ENCODE measurements around the gene SPATA46.

The SPATA46 gene

DNA sequence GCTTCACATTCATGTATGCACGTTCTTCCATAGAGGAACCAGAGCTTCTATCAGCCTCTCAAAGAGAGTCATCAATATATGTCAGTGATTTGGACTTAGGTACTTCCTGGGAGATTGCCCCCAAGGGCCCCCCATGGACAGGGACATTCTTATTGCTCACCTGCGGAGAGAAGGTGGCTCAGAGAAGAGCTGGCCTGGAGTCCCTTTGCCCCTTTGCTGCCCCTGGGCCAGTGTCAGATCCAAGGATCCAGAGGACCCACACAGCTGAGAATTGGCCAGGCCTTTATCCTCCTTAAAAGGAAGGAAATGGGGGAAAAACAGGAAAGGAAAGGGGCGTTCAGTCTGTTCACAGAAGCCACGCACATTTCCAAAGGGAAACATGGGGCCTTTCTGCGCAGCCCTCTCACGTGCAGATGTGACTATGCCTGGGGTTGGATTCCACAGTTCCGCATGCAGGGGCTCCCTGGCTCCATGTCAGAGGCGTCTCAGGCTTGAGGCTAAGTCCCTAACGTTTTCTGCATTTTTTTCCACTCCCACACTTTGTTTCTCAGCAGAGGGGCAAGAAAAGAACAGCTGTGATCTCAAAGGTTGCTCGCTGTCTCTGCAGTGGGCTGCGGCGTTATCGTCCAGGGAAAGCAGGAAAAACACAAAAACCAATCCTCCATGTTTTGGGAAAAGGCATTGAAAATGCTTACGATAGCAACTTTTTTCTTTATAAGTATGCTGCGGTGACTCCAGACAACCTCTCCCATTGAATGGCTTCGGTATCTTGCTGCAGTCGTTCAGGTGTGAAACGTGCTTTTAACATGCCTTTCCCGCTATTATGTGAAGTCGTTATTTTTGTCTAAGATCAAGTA lies 10.8 kb upstream of the SPATA46 start:
- no peak for DNase-seq (ENCODE audit: low read depth)
- TF ChIP-seq, protein P1, sequence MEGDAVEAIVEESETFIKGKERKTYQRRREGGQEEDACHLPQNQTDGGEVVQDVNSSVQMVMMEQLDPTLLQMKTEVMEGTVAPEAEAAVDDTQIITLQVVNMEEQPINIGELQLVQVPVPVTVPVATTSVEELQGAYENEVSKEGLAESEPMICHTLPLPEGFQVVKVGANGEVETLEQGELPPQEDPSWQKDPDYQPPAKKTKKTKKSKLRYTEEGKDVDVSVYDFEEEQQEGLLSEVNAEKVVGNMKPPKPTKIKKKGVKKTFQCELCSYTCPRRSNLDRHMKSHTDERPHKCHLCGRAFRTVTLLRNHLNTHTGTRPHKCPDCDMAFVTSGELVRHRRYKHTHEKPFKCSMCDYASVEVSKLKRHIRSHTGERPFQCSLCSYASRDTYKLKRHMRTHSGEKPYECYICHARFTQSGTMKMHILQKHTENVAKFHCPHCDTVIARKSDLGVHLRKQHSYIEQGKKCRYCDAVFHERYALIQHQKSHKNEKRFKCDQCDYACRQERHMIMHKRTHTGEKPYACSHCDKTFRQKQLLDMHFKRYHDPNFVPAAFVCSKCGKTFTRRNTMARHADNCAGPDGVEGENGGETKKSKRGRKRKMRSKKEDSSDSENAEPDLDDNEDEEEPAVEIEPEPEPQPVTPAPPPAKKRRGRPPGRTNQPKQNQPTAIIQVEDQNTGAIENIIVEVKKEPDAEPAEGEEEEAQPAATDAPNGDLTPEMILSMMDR (conservative IDR thresholded peaks at IDR 0.05; ENCODE audit: control insufficient read depth, insufficient read depth, low read depth, low read length), result no peak

DNA sequence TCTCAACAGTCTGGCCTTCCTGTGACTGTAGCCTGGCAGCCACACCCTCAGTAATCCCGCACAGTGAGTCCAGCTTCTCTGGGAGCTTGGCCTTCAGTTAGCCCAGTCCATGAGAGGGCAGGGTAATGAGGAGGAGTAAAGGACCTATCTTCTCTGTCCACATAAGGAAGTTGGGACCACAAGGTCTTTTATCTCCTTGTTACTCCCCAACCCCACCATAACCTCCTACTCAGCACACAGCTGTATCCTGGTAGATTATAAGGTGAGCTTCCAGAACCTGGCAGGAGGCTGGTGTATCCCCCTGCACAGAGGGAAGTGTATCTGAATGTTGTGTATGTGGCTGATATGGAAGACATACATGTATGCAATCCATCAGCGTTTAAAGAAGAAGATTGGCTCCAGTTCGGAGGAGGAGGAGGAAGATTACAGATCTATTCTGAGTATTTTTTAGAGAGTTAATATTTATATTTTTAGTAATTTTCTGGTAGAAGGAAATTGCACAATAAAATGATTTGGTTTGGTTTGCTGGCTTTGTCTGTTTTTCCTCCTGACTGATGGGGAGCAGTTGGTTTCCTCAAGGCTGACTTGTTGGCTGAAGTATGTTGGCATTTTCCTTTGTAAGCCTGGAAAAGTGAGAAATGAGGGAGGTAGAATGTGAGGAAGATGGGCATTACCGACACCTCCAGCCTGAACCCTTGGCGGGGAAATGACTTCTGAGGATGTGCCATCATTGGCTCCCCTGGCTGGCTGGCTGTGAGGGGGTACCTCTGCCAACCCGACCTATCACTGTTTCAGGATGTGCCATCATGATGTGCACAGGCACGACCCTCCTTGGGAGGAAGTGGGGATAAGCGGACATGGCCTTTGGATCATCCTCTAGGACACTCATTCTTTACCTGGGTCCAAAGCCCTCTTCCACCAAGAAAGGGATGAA lies 9.9 kb upstream of the SPATA46 start:
- DNase-seq (ENCODE audit: low read depth), result no peak
- no peak overlapping the region for H3K4me3 ChIP-seq (ENCODE audit: control insufficient read depth, low read depth, low read length)
- TF ChIP-seq, protein P1 (conservative IDR thresholded peaks at IDR 0.05; ENCODE audit: control insufficient read depth, insufficient read depth, low read depth, low read length), result no peak

More for the DNA sequence above, 10.8 kb upstream of the SPATA46 start:
- H3K4me3 ChIP-seq (ENCODE audit: control insufficient read depth, low read depth, low read length), result no peak overlapping the region

DNA sequence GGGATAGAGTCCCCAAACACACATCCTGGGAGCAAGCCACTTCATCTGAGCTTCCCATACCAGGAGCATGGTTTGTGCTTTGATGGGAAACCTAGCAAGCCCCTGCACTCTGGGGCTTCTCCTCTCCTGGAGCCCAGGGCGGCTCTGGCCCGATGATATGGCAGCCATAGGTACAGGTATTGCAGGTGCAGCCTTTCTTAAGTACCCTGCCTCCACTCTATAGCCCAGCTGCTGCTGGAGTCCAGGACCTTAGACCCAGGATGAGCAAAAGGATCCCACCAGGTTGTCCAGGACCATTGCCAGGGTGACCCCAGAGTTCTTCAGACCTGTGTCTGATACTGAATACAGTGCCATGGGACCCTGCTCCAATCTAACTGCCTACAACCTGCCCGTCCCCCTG lies 9.0 kb upstream of the SPATA46 start:
- TF ChIP-seq, protein P1 (conservative IDR thresholded peaks at IDR 0.05; ENCODE audit: control insufficient read depth, insufficient read depth, low read depth, low read length), result no peak
- no peak overlapping the region for H3K4me3 ChIP-seq (ENCODE audit: control insufficient read depth, low read depth, low read length)
- no peak for DNase-seq (ENCODE audit: low read depth)

DNA sequence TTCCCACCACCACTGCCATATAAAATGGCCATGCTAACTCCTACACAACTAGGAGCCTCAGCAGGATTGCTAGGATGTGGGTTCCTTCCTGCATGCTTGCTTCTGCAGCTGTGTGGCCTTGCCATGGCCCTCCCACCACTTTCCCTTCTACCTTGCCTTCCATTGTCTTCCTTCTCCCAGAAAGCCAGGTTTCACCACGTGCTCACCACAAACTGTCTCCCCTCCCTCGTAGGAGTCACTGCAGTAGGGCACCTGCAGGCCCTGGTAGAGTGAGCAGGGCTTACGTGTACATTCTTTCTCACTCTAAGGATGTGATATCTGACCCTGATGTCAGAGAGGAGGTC lies 8.6 kb upstream of the SPATA46 start:
- TF ChIP-seq, protein P1 (conservative IDR thresholded peaks at IDR 0.05; ENCODE audit: control insufficient read depth, insufficient read depth, low read depth, low read length), result no peak
- no peak overlapping the region for H3K4me3 ChIP-seq (ENCODE audit: control insufficient read depth, low read depth, low read length)
- no peak for DNase-seq (ENCODE audit: low read depth)

DNA sequence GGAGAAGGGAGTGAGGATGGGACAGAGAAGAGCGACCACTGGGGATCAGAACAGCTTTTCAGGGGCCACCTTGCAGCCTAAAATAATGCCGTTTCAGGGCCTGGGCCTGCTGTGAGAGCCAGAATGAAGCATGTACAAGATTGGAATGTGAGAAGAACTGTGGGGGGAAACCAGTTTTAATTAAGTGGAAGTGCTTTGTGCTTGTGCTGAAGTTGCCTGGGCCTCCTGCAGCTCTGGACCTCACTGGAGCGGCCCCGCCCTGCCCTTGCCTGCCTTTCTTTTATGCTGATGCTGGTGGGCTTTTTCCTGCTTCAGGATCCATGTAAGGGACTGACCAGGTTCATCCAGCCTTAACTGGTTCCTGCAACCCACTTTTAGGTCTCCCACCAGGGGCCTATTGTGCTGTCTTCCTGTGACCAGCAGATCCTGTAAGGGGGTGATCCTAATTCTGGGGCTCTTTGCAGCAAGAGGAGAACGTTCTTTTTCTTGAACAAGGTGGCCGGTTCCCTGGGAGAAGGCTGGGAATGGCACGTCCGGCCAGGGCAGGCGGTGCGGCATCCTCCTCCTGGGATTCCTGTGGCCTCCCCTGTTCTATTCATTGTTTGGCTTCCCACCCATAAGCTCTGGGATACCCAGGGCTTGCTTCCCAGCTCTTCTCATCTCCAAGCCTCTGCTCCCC lies 8.1 kb upstream of the SPATA46 start:
- H3K4me3 ChIP-seq (ENCODE audit: control insufficient read depth, low read depth, low read length), result no peak overlapping the region
- TF ChIP-seq, protein P1 (conservative IDR thresholded peaks at IDR 0.05; ENCODE audit: control insufficient read depth, insufficient read depth, low read depth, low read length), result no peak
- no peak for DNase-seq (ENCODE audit: low read depth)

DNA sequence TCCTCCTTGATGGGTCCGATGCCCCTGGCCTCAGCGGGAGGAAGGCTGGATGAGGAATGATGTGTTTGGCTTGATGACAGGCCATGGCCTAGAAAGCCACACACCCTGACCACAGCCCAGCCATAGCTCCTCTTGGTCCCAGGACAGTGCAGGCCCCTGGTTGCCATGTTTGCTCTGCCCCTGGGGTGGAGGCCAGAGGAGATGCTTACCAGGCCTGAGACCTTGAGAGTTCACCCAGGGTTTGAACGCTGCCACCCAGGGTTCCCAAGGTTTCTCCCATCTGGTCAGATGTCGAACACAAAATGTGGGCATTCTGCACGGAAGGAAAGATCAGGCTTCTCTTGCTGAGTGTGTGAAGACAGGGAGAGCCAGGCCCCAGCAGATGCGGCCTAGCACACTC lies 7.5 kb upstream of the SPATA46 start:
- TF ChIP-seq, protein P1 (conservative IDR thresholded peaks at IDR 0.05; ENCODE audit: control insufficient read depth, insufficient read depth, low read depth, low read length), result no peak
- H3K4me3 ChIP-seq (ENCODE audit: control insufficient read depth, low read depth, low read length), result no peak overlapping the region
- no peak for DNase-seq (ENCODE audit: low read depth)
